ENCODE results near the gene ODF2L.

The ODF2L gene

DNA sequence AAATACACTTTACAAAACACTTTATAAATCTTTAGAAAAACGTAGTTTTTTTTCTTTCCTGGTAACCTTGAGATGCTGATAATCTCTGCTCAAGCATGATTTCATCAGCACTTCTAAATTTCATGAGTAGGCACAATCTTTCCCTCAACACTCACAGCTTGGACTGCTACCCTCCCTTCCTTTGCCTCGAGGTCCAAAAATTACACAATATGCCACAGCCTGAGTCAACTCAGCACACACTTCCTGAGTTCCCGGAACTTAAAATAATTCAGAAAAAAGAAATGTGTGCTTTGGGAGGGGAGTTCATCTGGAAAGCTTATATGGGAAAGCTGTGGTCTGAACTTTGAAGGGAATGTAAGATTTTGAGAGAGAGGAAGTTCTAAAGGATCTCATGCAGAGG lies 33.7 kb upstream of the ODF2L start:
- TF ChIP-seq TCF4 (CRISPR knock-in tag; IDR thresholded peaks at IDR 0.05; ENCODE audit: borderline replicate concordance) (no peak), ISL1 (CRISPR knock-in tag; IDR thresholded peaks at IDR 0.05) (no peak)
- TF ChIP-seq, protein P1, sequence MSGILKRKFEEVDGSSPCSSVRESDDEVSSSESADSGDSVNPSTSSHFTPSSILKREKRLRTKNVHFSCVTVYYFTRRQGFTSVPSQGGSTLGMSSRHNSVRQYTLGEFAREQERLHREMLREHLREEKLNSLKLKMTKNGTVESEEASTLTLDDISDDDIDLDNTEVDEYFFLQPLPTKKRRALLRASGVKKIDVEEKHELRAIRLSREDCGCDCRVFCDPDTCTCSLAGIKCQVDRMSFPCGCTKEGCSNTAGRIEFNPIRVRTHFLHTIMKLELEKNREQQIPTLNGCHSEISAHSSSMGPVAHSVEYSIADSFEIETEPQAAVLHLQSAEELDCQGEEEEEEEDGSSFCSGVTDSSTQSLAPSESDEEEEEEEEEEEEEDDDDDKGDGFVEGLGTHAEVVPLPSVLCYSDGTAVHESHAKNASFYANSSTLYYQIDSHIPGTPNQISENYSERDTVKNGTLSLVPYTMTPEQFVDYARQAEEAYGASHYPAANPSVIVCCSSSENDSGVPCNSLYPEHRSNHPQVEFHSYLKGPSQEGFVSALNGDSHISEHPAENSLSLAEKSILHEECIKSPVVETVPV (CRISPR knock-in tag; IDR thresholded peaks at IDR 0.05): no peak
- ATAC-seq: no peak

DNA sequence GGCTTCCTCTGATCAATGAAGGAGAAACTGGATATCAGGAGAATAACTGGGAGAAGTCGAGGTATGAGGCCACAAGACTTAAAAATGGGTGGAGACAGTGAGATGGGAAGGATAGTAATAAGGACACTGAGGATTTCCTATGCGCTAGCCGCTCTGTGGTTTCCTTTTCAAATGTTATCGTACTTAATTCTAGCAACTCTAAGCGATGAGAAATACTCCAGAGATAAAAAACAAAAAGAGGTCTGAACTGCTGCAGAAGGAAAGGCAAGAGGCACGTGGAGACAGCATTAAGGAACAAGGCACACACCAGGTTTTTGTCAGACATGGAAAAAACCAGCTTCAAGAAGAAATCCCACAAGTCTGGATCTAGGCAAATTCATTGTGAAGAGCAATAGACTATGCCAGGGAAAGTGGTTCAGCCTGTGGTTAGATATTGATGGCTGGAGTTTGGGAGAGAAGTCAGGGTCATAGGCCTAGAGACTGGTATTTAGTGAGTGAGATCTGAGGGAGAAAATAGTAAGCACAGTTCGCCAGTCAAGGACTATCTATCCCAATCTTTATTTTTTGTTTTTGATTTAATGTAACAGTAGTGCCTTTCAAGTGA lies 33.1 kb upstream of the ODF2L start:
- TF ChIP-seq ESRRG (CRISPR knock-in tag; IDR thresholded peaks at IDR 0.05) (no peak), TOX (CRISPR knock-in tag; IDR thresholded peaks at IDR 0.05; ENCODE audit: borderline replicate concordance) (no peak), OSR1 (CRISPR knock-in tag; IDR thresholded peaks at IDR 0.05) (no peak), ZNF8 (CRISPR knock-in tag; IDR thresholded peaks at IDR 0.05) (no peak), ZNF565 (CRISPR knock-in tag; conservative IDR thresholded peaks at IDR 0.05; ENCODE audit: low read depth) (no peak), RARB (CRISPR knock-in tag; IDR thresholded peaks at IDR 0.05) (no peak), GLIS3 (CRISPR knock-in tag; IDR thresholded peaks at IDR 0.05) (no peak), BACH2 (CRISPR knock-in tag; IDR thresholded peaks at IDR 0.05; ENCODE audit: borderline replicate concordance) (no peak), PPARA (CRISPR knock-in tag; IDR thresholded peaks at IDR 0.05; ENCODE audit: borderline replicate concordance) (no peak), ZFP30 (CRISPR knock-in tag; IDR thresholded peaks at IDR 0.05) (no peak), ARNTL (CRISPR knock-in tag; IDR thresholded peaks at IDR 0.05; ENCODE audit: borderline replicate concordance, low read depth) (no peak), SNAI2 (CRISPR knock-in tag; IDR thresholded peaks at IDR 0.05) (no peak), TCF4 (CRISPR knock-in tag; IDR thresholded peaks at IDR 0.05; ENCODE audit: borderline replicate concordance) (no peak)
- TF ChIP-seq, protein P2, sequence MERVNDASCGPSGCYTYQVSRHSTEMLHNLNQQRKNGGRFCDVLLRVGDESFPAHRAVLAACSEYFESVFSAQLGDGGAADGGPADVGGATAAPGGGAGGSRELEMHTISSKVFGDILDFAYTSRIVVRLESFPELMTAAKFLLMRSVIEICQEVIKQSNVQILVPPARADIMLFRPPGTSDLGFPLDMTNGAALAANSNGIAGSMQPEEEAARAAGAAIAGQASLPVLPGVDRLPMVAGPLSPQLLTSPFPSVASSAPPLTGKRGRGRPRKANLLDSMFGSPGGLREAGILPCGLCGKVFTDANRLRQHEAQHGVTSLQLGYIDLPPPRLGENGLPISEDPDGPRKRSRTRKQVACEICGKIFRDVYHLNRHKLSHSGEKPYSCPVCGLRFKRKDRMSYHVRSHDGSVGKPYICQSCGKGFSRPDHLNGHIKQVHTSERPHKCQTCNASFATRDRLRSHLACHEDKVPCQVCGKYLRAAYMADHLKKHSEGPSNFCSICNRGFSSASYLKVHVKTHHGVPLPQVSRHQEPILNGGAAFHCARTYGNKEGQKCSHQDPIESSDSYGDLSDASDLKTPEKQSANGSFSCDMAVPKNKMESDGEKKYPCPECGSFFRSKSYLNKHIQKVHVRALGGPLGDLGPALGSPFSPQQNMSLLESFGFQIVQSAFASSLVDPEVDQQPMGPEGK (CRISPR knock-in tag; IDR thresholded peaks at IDR 0.05; ENCODE audit: borderline replicate concordance): no peak
- TF ChIP-seq, protein P3, sequence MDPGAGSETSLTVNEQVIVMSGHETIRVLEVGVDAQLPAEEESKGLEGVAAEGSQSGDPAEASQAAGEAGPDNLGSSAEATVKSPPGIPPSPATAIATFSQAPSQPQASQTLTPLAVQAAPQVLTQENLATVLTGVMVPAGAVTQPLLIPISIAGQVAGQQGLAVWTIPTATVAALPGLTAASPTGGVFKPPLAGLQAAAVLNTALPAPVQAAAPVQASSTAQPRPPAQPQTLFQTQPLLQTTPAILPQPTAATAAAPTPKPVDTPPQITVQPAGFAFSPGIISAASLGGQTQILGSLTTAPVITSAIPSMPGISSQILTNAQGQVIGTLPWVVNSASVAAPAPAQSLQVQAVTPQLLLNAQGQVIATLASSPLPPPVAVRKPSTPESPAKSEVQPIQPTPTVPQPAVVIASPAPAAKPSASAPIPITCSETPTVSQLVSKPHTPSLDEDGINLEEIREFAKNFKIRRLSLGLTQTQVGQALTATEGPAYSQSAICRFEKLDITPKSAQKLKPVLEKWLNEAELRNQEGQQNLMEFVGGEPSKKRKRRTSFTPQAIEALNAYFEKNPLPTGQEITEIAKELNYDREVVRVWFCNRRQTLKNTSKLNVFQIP (CRISPR knock-in tag; IDR thresholded peaks at IDR 0.05; ENCODE audit: borderline replicate concordance, low read depth): no peak
- TF ChIP-seq, protein P1 (CRISPR knock-in tag; IDR thresholded peaks at IDR 0.05): no peak
- TF ChIP-seq, protein P4, sequence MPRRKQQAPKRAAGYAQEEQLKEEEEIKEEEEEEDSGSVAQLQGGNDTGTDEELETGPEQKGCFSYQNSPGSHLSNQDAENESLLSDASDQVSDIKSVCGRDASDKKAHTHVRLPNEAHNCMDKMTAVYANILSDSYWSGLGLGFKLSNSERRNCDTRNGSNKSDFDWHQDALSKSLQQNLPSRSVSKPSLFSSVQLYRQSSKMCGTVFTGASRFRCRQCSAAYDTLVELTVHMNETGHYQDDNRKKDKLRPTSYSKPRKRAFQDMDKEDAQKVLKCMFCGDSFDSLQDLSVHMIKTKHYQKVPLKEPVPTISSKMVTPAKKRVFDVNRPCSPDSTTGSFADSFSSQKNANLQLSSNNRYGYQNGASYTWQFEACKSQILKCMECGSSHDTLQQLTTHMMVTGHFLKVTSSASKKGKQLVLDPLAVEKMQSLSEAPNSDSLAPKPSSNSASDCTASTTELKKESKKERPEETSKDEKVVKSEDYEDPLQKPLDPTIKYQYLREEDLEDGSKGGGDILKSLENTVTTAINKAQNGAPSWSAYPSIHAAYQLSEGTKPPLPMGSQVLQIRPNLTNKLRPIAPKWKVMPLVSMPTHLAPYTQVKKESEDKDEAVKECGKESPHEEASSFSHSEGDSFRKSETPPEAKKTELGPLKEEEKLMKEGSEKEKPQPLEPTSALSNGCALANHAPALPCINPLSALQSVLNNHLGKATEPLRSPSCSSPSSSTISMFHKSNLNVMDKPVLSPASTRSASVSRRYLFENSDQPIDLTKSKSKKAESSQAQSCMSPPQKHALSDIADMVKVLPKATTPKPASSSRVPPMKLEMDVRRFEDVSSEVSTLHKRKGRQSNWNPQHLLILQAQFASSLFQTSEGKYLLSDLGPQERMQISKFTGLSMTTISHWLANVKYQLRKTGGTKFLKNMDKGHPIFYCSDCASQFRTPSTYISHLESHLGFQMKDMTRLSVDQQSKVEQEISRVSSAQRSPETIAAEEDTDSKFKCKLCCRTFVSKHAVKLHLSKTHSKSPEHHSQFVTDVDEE (CRISPR knock-in tag; IDR thresholded peaks at IDR 0.05): no peak
- no peak for ATAC-seq

DNA sequence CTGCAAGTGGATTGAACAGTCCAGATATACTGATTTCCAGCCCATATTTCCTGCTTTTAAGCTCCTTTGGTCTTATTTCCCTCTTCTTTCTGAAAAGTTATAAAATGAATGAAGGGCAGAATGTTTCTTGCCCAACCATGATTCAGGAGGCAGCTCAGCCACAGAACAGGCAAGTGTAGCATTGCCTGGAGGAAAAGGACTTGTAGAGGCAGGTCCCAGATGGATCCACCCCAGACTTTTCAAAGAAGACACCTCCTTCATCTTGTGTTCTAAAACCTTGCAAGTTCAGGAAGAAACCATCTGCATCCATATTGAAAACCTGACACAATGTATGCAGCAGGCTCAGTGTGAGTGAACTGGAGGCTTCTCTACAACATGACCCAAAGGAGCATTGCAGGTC lies 27.8 kb upstream of the ODF2L start, which contains the start of gene CLCA2:
Gene CLCA2, plus strand, starts transcription at position 299 of the 400 bp plus-strand sequence. Its CDS starts 77 bp downstream, at position 376.
- ATAC-seq: no peak
- TF ChIP-seq ZFP3 (CRISPR knock-in tag; IDR thresholded peaks at IDR 0.05) (no peak), ESRRG (CRISPR knock-in tag; IDR thresholded peaks at IDR 0.05) (no peak), CSDC2 (CRISPR knock-in tag; IDR thresholded peaks at IDR 0.05) (no peak), ZNF8 (CRISPR knock-in tag; IDR thresholded peaks at IDR 0.05) (no peak), OSR1 (CRISPR knock-in tag; IDR thresholded peaks at IDR 0.05) (no peak), RARB (CRISPR knock-in tag; IDR thresholded peaks at IDR 0.05) (no peak), ZC3H10 (CRISPR knock-in tag; IDR thresholded peaks at IDR 0.05) (no peak), ZNF565 (CRISPR knock-in tag; conservative IDR thresholded peaks at IDR 0.05; ENCODE audit: low read depth) (no peak)
- TF ChIP-seq, protein P4 (CRISPR knock-in tag; IDR thresholded peaks at IDR 0.05): no peak
- TF ChIP-seq, protein P2 (CRISPR knock-in tag; IDR thresholded peaks at IDR 0.05; ENCODE audit: borderline replicate concordance): no peak
- TF ChIP-seq, protein P3 (CRISPR knock-in tag; IDR thresholded peaks at IDR 0.05; ENCODE audit: borderline replicate concordance, low read depth): no peak

All from SK-N-SH treated with all-trans-retinoic acid at 6 μM for 48 hours (cell line).